Adrenal gland (tissue), 5 donors: ENCODE results near the gene CPXM2.

Experiments
- CTCF ChIP-seq, 6 experiments: fragments of 450-650 bp in 4 of 6; fragments of 200-600 bp in 2 of 6; sonication (generic) in 1 of 6; IDR thresholded peaks; 1 replicate in 5 of 6; 2 replicates in 1 of 6; pipeline versions ENCODE4 v1.5.1 to v1.8.0; 2016 to 2021; ENCODE audit warnings: antibody characterized with exemption in 6 of 6, mild to moderate bottlenecking in 2 of 6, moderate library complexity in 1 of 6
- POLR2A ChIP-seq, 2 donors: fragments of 450-650 bp; IDR thresholded peaks; one replicate each; pipeline ENCODE4 v1.6.1; 2017; ENCODE audit warnings: antibody characterized with exemption in 2 of 2, mild to moderate bottlenecking in 2 of 2, moderate library complexity in 1 of 2
- donor health status: DM: no; HTN: no; CAD: no.

GRCh38 chr10:123703195-123703790 is 188.3 kb downstream of the CPXM2 start:
- no peak for TF ChIP-seq POLR2A (IDR thresholded peaks at IDR 0.05)
- no peak for TF ChIP-seq CTCF (IDR thresholded peaks at IDR 0.05)
